GM21737 (cell line): Measurements from ENCODE around the gene GARIN5A.

Experiments
- ATAC-seq: cut with Tn5 transposase; IDR thresholded peaks from one replicate; pipeline ENCODE4 v1.9.1; 2021; ENCODE audit warnings: mild to moderate bottlenecking, moderate library complexity; ENCODE audit not compliant: unreplicated experiment

The GARIN5A gene

DNA sequence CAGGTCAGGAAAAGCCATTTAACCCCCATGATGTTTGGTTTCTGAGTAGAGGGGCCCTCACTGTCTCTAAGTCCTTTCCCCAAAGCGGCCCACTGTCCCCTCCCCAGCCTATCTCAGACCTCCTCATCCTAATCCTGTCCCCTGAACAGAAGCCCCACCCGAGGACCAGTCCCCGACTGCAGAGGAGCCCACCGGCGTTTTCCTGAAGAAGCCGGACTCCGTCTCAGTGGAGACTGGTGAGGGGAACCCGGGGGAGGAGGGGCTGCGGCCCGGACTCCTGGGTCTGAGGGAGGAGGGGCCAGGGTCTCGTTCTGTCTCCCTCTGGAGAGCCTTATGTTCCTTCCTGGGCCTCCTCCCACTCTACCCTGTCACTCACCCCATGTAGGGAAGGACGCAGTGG lies 41.0 kb downstream of the GARIN5A start:
- ATAC-seq, result no peak

GRCh38 chr19:50435221-50435620 lies 41.4 kb downstream of the GARIN5A start:
- ATAC-seq, result no peak

GRCh38 chr19:50434525-50434924 lies 42.1 kb downstream of the GARIN5A start:
- ATAC-seq, result no peak

DNA sequence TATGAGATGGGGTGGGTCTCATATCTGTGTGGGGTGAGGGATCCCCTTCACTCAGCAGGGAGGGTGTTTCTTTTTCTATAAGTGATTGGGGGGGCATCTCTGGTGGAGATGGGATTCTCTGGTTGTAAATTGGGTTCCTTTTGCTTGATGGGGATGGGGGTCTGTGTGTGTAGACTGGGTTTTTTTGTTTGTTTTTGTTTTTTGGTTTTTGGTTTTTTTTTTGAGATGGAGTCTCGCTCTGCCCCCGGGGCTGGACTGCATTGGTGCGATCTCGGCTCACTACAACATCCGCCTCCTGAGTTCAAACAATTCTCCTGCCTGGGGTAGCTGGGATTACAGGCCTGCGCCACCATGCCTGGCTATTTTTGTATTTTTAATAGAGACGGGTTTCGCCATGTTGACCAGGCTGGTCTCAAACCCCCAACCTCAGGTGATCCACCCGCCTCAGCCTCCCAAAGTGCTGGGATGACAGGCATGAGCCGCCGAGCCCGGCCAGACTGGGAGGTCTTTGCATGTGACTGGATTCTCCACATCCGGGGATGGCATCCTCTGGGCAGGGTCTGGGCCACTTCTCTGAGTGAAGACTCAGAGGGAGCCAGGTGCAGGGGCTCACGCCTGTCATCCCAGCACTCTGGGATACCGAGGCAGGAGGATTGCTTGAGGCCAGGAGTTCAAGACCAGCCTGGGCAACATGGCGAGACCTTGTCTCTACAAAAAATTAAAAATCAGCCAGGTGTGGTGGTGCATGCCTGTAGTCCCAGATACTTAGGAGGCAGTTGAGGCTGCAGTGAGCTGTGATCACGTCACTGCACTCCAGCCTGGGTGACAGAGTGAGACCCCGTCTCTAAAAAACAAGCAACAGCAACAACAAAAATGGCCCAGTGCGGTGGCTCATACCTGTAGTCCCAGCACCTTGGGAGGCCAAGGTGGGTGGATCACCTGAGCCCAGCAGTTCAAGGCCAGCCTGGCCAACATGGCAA lies 43.2 kb downstream of the GARIN5A start:
- ATAC-seq, result no peak

DNA sequence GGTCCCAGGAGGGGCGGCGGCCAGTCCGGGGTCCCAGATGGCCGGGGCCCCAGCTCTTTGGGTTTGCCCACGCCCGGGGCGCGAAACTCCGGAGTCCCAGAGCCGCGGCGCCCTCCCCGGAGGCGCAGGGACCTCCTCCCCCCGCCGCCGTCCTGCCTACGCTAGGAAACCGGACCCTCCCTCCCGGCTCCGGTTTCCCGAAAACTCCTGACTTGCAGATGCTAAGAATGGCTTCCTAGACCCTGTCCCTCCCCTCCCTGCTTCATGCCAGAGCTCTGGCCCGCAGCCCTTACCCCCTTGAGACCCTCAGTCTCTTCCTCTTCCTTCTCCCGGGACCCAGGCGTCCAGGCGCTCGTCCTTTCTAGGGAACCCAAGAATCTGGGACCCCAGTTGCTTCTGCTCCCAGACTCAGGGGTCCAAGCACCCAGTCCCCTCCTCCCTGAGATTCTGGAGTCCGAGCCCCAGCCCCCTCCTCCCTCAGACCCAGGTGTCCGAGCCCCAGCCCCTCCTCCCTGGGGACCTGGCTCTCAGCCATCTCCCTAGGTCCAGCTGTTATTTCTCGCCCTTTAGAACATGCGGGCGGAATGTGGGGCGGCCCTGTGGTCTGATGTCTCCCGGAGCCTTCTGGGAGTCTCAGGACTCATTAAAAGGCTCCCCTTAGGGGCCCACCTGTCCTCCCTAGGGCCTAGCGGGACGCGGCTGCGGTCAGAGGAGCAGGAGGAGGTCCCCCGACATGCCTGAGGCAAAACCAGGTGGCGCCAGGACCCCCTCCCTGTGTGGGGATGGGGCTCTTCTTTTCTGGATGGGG lies 44.2 kb downstream of the GARIN5A start, which contains the start of gene MYBPC2:
TSS of gene MYBPC2 (plus strand) at position 672 of the 808 bp plus-strand sequence. CDS start at position 734, 62 bp downstream.
- no peak for ATAC-seq

DNA sequence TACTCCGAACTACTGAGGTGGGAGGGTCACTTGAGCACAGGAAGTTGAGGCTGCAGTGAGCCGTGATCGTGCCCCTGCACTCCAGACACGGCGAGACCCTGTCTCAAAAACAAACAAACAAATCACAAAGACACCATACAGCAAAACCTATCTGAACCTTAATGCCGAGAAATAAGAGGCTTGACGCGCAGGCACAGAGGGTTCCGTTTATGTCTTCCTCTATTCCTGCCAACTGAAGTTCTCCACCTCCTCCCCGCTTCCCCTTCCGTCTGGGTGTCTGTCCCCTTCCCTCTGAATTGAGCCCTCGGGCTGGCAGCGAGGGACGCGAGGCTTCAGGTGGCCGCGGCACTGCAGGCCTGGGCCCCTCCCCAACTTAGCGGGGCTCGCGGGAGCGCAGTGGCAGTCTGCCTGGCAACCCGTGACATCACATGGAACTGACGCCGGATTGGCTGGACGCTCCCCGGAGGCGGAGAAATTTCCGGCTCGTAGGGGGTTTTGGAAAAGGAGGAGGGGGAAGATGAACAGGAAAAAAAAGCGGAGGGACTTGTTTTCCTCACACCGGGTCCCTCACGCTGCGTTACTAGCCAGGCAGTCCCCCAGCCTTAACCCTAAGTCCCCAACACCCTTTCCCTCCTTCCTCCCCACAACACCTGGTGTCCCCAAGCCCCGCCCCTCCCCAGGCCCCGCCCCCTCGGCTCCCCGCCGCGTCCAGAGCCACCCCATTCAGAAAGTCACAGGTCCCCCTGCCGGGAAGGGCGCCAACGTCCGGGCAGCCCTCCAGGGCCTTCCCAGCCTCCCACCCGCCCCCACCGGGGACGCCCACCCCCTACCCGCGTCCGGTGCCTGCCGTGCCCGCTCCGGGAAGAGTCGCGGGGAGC lies 45.1 kb downstream of the GARIN5A start:
- peak; percentile 70 for ATAC-seq

- no peak for ATAC-seq
Observed at GRCh38 chr19:50430888-50431342, 45.7 kb downstream of the GARIN5A start.

DNA sequence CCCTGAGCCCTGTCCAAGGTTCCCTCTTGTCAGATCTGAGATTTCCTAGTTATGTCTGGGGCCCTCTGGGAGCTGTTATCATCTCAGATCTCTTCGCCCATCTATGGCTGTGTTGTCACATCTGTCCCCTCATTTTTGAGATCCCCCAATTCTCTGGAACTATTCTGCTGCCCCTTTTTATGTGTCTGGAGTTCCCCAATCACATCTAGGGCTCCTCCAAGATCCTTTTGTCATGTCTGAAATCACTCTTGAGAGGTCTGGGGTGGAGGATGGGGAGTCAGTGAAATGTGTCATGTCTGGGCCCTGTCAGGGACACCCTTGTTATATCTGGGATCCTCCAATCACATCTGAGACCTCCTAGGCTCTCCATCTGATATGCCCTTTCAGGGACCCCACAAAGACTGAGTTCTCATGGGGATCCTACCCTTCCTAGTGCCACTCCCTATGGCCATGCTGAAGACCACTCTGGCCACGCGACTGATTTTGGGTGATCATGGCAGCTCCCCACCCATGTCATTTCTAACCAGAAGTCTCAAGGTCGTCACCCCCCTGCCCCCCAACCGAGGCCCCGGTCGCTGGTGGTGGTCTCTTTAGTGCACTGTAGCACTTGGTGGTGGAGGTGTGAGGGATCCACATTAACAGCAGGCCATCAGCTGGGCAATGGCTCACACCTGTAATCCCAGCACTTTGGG lies 47.7 kb downstream of the GARIN5A start:
- no peak for ATAC-seq

- no peak for ATAC-seq
Observed at GRCh38 chr19:50427997-50428425, 48.6 kb downstream of the GARIN5A start.

- ATAC-seq, result no peak
Observed at GRCh38 chr19:50427318-50427925, 49.2 kb downstream of the GARIN5A start.

GRCh38 chr19:50425581-50425980 lies 51.1 kb downstream of the GARIN5A start:
- ATAC-seq, result no peak

GRCh38 chr19:50423279-50424113 lies 53.2 kb downstream of the GARIN5A start:
- ATAC-seq, result no peak

- ATAC-seq, result no peak
Observed at GRCh38 chr19:50422397-50423278, 54.0 kb downstream of the GARIN5A start.

GRCh38 chr19:50420808-50421207 lies 55.8 kb downstream of the GARIN5A start:
- ATAC-seq, result no peak

- no peak for ATAC-seq
Observed at GRCh38 chr19:50420127-50420526, 56.5 kb downstream of the GARIN5A start.

- ATAC-seq, result no peak
Observed at GRCh38 chr19:50419580-50420035, 57.0 kb downstream of the GARIN5A start.

DNA sequence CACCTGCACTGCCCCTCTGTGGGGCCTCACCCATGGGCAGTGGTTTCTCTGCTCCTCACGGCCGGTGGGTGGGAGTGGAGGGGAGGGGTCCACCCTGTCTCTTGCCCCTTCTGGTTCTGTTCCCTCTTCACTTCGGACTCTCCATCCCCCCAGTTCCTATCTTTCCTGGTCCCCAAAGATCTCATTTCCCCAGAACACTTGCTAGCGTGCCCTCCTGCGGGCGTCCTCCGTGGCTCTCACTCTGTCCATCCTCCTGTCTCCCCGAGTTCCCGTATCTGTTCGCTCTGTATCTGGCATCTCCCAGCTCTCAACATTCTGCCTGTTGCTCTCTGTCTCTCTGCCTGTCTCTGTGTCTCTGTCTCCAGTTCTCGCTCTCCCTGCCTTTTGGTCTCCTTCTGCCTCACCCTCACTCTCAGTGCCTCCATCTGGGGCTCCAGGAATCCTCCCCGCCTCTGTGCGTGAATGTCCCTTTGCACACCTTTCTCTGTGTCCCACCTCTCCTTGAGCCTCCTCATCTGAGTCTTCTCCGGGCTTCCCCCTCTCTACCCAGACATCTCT lies 57.5 kb downstream of the GARIN5A start:
- no peak for ATAC-seq
